SU-DHL-6 (cell line): ENCODE measurements around the gene MCF2L2.

Experiments
- EZH2phosphoT487 ChIP-seq: fragments of 200-600 bp; sonication (generic), shearing (Covaris generic); conservative IDR thresholded peaks from 2 replicates; pipeline ENCODE4 v1.6.1; 2018; ENCODE audit warnings: mild to moderate bottlenecking, antibody characterized with exemption, low read length, moderate library complexity, mixed read lengths
- TF ChIP-seq, protein P1 (sequence below): fragments of 200-600 bp; sonication (generic); IDR thresholded peaks from one replicate; pipeline ENCODE4 v1.5.1; 2017; ENCODE audit warnings: antibody characterized with exemption, mild to moderate bottlenecking, low read length, moderate library complexity; ENCODE audit not compliant: insufficient read depth, poor library complexity, severe bottlenecking

DNA sequence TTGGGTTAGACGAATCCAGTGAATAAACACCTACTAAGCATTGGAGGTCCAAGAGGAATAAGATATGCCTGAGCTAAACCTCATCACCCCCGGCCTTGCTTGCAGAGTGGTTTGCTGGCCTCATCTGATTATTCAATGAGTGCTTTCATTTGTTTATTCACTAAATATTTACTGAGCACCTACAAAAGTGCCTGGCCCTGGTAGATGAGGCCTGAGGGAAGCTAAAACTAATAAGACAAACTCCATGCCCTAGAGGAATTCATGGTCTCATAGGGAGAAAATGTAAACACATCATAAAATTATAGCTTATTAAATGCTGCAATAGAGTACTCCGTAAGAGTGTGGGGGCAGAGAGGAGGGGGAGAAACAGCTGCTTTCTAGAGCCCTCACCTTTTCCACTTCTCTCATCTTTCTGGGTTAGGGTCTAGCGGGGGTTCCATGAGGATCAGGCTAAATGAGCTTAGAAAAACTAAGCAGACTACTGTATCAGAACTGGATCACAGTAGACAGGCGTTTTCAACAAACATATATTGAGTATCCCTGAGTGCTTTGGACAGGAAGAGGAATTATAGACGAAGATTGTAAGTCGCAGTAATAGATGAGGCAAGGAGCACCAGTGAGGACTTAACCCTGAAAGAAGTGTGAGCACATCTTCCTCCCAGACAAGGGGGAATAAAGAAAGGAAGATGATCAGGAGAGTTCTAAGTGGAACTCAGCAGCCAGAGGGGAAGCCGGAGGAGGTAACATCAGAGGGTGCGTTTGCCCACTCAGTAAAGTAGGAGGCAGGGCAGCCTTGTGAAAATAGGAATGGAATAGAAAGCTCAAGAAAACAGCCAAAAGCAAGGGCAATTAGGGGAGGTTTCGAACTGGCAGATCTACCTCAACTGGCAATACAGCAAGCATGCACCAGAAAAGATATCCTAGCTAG lies 234.4 kb downstream of the MCF2L2 start:
- TF ChIP-seq, protein P1, sequence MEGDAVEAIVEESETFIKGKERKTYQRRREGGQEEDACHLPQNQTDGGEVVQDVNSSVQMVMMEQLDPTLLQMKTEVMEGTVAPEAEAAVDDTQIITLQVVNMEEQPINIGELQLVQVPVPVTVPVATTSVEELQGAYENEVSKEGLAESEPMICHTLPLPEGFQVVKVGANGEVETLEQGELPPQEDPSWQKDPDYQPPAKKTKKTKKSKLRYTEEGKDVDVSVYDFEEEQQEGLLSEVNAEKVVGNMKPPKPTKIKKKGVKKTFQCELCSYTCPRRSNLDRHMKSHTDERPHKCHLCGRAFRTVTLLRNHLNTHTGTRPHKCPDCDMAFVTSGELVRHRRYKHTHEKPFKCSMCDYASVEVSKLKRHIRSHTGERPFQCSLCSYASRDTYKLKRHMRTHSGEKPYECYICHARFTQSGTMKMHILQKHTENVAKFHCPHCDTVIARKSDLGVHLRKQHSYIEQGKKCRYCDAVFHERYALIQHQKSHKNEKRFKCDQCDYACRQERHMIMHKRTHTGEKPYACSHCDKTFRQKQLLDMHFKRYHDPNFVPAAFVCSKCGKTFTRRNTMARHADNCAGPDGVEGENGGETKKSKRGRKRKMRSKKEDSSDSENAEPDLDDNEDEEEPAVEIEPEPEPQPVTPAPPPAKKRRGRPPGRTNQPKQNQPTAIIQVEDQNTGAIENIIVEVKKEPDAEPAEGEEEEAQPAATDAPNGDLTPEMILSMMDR, result no peak
- no peak for TF ChIP-seq EZH2phosphoT487
